Measurements from ENCODE around the gene AMFR.

DNA sequence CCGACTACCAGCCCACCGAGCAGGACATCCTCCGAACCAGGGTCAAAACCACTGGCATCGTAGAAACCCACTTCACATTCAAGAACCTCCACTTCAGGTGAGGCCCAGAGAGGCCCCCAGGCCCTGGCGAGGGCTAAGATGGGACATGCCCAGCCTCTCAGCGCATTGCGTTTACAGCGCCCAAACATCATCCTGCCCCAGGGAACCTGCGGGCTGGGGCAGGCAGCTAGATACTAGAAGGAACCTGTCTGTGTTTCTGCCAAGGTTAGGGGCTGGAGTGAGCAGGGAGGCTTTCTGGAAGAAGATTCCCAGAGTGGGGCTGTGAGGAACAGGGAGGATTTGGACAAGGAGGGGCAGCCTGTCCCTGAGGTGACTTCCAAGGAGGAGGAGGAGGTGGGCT lies 90.6 kb downstream of the AMFR start:
- TF ChIP-seq, protein P1, sequence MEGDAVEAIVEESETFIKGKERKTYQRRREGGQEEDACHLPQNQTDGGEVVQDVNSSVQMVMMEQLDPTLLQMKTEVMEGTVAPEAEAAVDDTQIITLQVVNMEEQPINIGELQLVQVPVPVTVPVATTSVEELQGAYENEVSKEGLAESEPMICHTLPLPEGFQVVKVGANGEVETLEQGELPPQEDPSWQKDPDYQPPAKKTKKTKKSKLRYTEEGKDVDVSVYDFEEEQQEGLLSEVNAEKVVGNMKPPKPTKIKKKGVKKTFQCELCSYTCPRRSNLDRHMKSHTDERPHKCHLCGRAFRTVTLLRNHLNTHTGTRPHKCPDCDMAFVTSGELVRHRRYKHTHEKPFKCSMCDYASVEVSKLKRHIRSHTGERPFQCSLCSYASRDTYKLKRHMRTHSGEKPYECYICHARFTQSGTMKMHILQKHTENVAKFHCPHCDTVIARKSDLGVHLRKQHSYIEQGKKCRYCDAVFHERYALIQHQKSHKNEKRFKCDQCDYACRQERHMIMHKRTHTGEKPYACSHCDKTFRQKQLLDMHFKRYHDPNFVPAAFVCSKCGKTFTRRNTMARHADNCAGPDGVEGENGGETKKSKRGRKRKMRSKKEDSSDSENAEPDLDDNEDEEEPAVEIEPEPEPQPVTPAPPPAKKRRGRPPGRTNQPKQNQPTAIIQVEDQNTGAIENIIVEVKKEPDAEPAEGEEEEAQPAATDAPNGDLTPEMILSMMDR (IDR thresholded peaks at IDR 0.05) = no peak
- no peak for TF ChIP-seq POLR2A (IDR thresholded peaks at IDR 0.05)

All from testis (tissue), 2 donors.